Omental fat pad (tissue), 4 donors: ENCODE results near the gene SRGAP2B. TPM values are rescaled to one million over a fixed set of nuclear protein-coding genes. Genes with fewer than 3 reads are reported as not detected.
A peak's percentile ranks its signal among the peaks of the same experiment; 100 is the strongest.
"Not testable (repeated sequence)": the region's sequence is repeated elsewhere in the genome, so short reads cannot be mapped to it uniquely, and the experiment has no call there.

Experiments
- ATAC-seq: fragments of 150-250 bp; one replicate; pipeline ENCODE4 v1.9.1; 2016; ENCODE audit warnings: mild to moderate bottlenecking, moderate library complexity; ENCODE audit not compliant: low FRiP score
- DNase-seq: peaks from one replicate; pipeline ENCODE4 v3.0.0-alpha.2; 2019; ENCODE audit warnings: low spot score
- total RNA-seq, 4 donors: library from RNA; depleted of rRNA; stranded (reverse); fragments of >200 nt; gene quantifications; one replicate each; pipeline ENCODE4 v1.1.0, GENCODE V29; 2016

SRGAP2B gene
- total RNA-seq, 4 donors from 2014 or later, result 11.2 to 58.5 (median 19.2) TPM

DNA sequence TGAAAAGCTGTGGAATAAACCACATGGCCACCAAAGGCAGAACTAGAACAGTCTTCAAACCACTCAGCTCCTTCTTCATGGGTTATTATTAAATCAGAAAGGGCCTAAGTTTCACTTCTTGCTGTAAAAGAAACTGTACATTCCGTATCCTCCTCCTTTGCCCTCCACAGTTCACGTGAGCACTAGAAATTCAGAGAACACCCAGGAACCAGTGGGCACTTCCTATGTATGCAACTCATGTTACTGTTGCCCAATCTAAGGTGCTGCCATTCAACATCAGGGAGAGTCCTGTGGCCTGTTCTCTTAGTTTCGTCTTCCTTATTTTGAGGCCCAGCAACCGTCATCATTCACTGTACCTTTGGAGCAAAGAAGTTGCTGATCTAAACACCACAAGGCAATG, 86.7 kb downstream of the SRGAP2B start:
- not testable (repeated sequence) for DNase-seq, ATAC-seq

GRCh38 chr1:145005142-145005541, 90.0 kb downstream of the SRGAP2B start:
- DNase-seq, ATAC-seq: not testable (repeated sequence)

- ATAC-seq, DNase-seq: not testable (repeated sequence)
Measured at GRCh38 chr1:145001381-145001780, 93.7 kb downstream of the SRGAP2B start.

GRCh38 chr1:145000743-145001326, 94.3 kb downstream of the SRGAP2B start:
- not testable (repeated sequence) for DNase-seq
- ATAC-seq, result peak; percentile 22

- ATAC-seq, result peak; percentile 61
- not testable (repeated sequence) for DNase-seq
Measured at GRCh38 chr1:145000074-145000742, 94.9 kb downstream of the SRGAP2B start.

GRCh38 chr1:144998981-144999273, 96.2 kb downstream of the SRGAP2B start:
- DNase-seq, ATAC-seq: not testable (repeated sequence)

GRCh38 chr1:144998134-144998980, 96.8 kb downstream of the SRGAP2B start:
- ATAC-seq, DNase-seq: not testable (repeated sequence)

DNA sequence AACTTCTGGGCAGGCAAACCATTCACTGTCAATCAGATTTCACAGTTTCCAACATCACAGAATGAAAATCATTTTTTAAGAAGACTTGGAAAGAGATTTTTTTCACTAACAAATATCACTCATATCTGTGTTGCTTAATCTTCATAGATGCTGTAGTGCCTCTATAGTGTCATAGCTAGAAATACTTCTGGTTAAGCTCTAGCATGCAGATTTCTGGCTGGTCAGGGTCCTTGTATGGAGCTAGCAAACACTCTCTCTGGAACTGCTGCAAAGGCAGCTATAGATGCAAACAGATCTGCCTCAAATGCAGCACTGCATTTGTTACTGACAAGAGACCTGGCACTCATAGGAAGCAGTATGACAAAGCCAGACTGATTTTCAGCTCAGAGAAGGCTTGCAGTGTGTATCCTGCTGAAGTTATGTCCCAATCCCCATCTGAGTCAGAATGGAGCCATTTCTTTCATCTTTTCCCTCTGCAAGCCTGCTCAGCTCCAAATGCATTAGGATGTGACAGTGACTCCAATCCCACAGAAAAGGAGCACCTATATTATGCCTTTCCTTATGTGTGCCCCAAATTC, 99.2 kb downstream of the SRGAP2B start:
- peak; percentile 50 for ATAC-seq

GRCh38 chr1:144992915-144993314, 102.2 kb downstream of the SRGAP2B start:
- not testable (repeated sequence) for ATAC-seq, DNase-seq

More for the DNA sequence above, 99.2 kb downstream of the SRGAP2B start:
- DNase-seq, result not testable (repeated sequence)

DNA sequence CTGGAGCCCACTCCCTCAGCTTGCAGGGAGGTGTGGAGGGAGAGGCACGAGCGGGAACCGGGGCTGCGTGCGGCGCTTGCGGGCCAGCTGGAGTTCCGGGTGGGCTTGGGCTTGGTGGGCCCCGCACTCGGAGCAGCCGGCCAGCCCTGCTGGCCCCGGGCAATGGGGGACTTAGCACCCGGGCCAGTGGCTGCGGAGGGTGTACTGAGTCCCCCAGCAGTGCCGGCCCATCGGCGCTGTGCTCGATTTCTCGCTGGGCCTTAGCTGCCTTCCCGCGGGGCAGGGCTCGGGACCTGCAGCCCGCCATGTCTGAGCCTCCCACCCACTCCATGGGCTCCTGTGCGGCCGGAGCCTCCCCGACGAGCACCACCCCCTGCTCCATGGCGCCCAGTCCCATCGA, 104.5 kb downstream of the SRGAP2B start:
- DNase-seq, ATAC-seq: not testable (repeated sequence)

GRCh38 chr1:144987131-144987530, 108.0 kb downstream of the SRGAP2B start:
- not testable (repeated sequence) for ATAC-seq, DNase-seq

- peak; percentile 47 for ATAC-seq
- DNase-seq, result not testable (repeated sequence)
Measured at GRCh38 chr1:144986171-144986860, 108.8 kb downstream of the SRGAP2B start.

DNA sequence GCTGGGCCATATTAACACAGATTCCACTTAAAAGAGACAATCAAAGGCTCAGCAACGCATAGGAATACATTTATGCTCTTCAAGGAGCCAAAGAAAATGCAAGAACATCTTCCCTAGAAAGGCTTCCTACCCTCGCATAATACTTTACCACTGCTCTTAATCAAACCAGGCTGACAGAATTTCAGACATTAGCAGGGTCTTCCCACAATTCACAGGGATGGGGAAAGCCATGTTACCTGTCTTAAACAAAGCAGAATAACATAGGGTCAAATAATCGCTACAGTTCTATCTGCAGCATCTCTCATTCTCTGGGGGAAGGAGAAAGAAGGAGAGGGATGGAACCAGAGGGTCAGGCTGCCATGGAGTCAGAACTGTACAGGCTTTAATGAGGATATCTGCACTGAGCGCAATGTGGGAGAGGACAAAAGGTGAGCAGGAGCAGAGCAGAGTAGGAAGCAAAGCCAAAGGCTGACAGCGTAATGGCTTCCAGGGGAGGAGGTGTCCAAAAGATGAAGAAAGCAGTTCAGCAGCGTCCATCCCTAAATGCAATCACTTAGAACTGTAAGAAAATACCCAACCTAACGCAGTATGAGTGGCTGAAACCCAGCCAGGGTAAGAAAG, 109.5 kb downstream of the SRGAP2B start:
- ATAC-seq, result peak; percentile 37
- not testable (repeated sequence) for DNase-seq

GRCh38 chr1:144982802-144983525, 112.2 kb downstream of the SRGAP2B start:
- ATAC-seq, result peak; percentile 33

GRCh38 chr1:144981157-144981556, 114.0 kb downstream of the SRGAP2B start:
- not testable (repeated sequence) for DNase-seq, ATAC-seq

More at GRCh38 chr1:144982802-144983525, 112.2 kb downstream of the SRGAP2B start:
- DNase-seq, result not testable (repeated sequence)

GRCh38 chr1:144979960-144980595, 115.0 kb downstream of the SRGAP2B start:
- not testable (repeated sequence) for DNase-seq, ATAC-seq

GRCh38 chr1:144977856-144978255, 117.3 kb downstream of the SRGAP2B start:
- peak; percentile 28 for ATAC-seq
- not testable (repeated sequence) for DNase-seq
